Karpas-422 (cell line): ENCODE data around the gene PTPRG. TPM values are rescaled to one million over a fixed set of nuclear protein-coding genes. Genes with fewer than 3 reads are reported as not detected.

Experiments
- DNase-seq: peaks from one replicate; pipeline ENCODE4 v3.0.0-alpha.2; 2015
- H2AFZ ChIP-seq: fragments of 200-600 bp; sonication (generic); 2 replicates; pipeline ENCODE4 v1.6.1; 2014; ENCODE audit warnings: antibody characterized with exemption, low read length, mixed read lengths
- H3K27ac ChIP-seq: fragments of 200-600 bp; sonication (generic); 2 replicates; pipeline ENCODE4 v1.5.1; 2014; ENCODE audit warnings: mild to moderate bottlenecking, low read length, moderate library complexity
- H3K27me3 ChIP-seq: fragments of 200-600 bp; sonication (generic); 2 replicates; pipeline ENCODE4 v1.6.1; 2014; ENCODE audit warnings: low read length, mixed read lengths
- H3K36me3 ChIP-seq: fragments of 200-600 bp; sonication (generic); 2 replicates; pipeline ENCODE4 v1.6.1; 2014; ENCODE audit warnings: low read length, mixed read lengths; ENCODE audit not compliant: insufficient read depth
- H3K4me1 ChIP-seq: fragments of 200-600 bp; sonication (generic); 2 replicates; pipeline ENCODE4 v1.6.1; 2014; ENCODE audit warnings: mild to moderate bottlenecking, low read length, mixed read lengths
- H3K4me2 ChIP-seq: fragments of 200-600 bp; sonication (generic); 2 replicates; pipeline ENCODE4 v1.6.1; 2014; ENCODE audit warnings: low read length, low read depth, mild to moderate bottlenecking; ENCODE audit not compliant: poor library complexity, severe bottlenecking
- H3K4me3 ChIP-seq: fragments of 200-600 bp; sonication (generic); 2 replicates; pipeline ENCODE4 v1.5.1; 2014; ENCODE audit warnings: mild to moderate bottlenecking, antibody characterized with exemption, low read length, mixed read lengths
- H3K79me2 ChIP-seq: fragments of 200-600 bp; sonication (generic); 2 replicates; pipeline ENCODE4 v1.6.1; 2014; ENCODE audit warnings: mild to moderate bottlenecking, low read length, mixed read lengths
- H3K9ac ChIP-seq: fragments of 200-600 bp; sonication (generic); 2 replicates; pipeline ENCODE4 v1.6.0; 2014; ENCODE audit warnings: low read length
- H3K9me2 ChIP-seq: fragments of 200-600 bp; sonication (generic), shearing (Covaris generic); replicated peaks from 2 replicates; pipeline ENCODE4 v1.6.0; 2014; ENCODE audit warnings: mild to moderate bottlenecking, low read length, moderate library complexity; ENCODE audit not compliant: insufficient read depth
- H3K9me3 ChIP-seq: fragments of 300-700, 200-600 bp; sonication (generic); 2 replicates; pipeline ENCODE4 v1.6.1; 2014; ENCODE audit warnings: low read length, mixed read lengths
- H4K20me1 ChIP-seq: fragments of 200-600 bp; sonication (generic); 2 replicates; pipeline ENCODE4 v1.6.1; 2014; ENCODE audit warnings: mild to moderate bottlenecking, antibody characterized with exemption, low read length, low read depth; ENCODE audit not compliant: insufficient read depth
- total RNA-seq: library from RNA; depleted of rRNA; stranded (reverse); fragments of >200 nt; shearing (Covaris generic); gene quantifications from 2 replicates; pipeline ENCODE4 v1.2.3, GENCODE V29; 2014; ENCODE audit warnings: low replicate concordance; rRNA removed

The PTPRG gene
- 0.47 TPM in 1 of 2 replicates, not detected in the other for total RNA-seq

GRCh38 chr3:61561374-61562041, at the start of gene PTPRG:
Gene PTPRG (plus strand): TSS chr3:61561571. CDS start chr3:61562288, 717 bp downstream.
- Histone ChIP-seq H3K9me2 (no peaks in the 10 kb centered on the region), H3K4me1 (no peaks in the 10 kb centered on the region), H3K36me3 (no peaks in the 10 kb centered on the region), H3K9ac (no peak within 1 kb of the TSS), H3K4me2 (no peak within 1 kb of the TSS), H3K27me3 (no peaks in the 10 kb centered on the region), H4K20me1 (no peaks in the 10 kb centered on the region), H3K79me2 (no peaks in the 10 kb centered on the region), H3K4me3 (no peak within 1 kb of the TSS), H3K9me3 (peaks cover 9% of the 10 kb centered on the region; the same call in 1 of the 2 replicates), H3K27ac (no peak within 1 kb of the TSS), H2AFZ (no peak within 1 kb of the TSS)
- no peak for DNase-seq

- Histone ChIP-seq H3K9me3 (peaks cover 4% of the 10 kb centered on the region), H3K79me2 (no peaks in the 10 kb centered on the region), H3K4me2 (no peak overlapping the region), H3K27ac (no peak overlapping the region), H3K4me1 (no peaks in the 10 kb centered on the region), H4K20me1 (no peaks in the 10 kb centered on the region), H3K4me3 (no peak overlapping the region), H3K27me3 (no peaks in the 10 kb centered on the region), H3K9ac (no peak overlapping the region), H3K9me2 (no peaks in the 10 kb centered on the region), H2AFZ (no peak overlapping the region), H3K36me3 (no peaks in the 10 kb centered on the region)
- no peak for DNase-seq
Observed at GRCh38 chr3:61518590-61518989, 42.8 kb upstream of the PTPRG start.

- Histone ChIP-seq H3K4me1 (no peaks in the 10 kb centered on the region), H3K4me2 (no peak overlapping the region), H3K79me2 (no peaks in the 10 kb centered on the region), H3K9me3 (peaks cover 4% of the 10 kb centered on the region), H3K9ac (no peak overlapping the region), H3K36me3 (no peaks in the 10 kb centered on the region), H3K27ac (no peak overlapping the region), H3K4me3 (no peak overlapping the region), H3K27me3 (no peaks in the 10 kb centered on the region), H3K9me2 (no peaks in the 10 kb centered on the region), H4K20me1 (no peaks in the 10 kb centered on the region), H2AFZ (no peak overlapping the region)
- DNase-seq: no peak
Observed at GRCh38 chr3:61520966-61521628, 40.3 kb upstream of the PTPRG start.

- no peak overlapping the region for H3K27ac ChIP-seq
- H3K9me3 ChIP-seq: peaks cover 3% of the 10 kb centered on the region; the same call in 1 of the 2 replicates
- no peaks in the 10 kb centered on the region for H3K27me3 ChIP-seq
- no peaks in the 10 kb centered on the region for H4K20me1 ChIP-seq
- no peaks in the 10 kb centered on the region for H3K4me1 ChIP-seq
- H3K79me2 ChIP-seq: no peaks in the 10 kb centered on the region
- H3K4me3 ChIP-seq: no peak overlapping the region
- no peak overlapping the region for H2AFZ ChIP-seq
- no peak overlapping the region for H3K9ac ChIP-seq
- no peak overlapping the region for H3K4me2 ChIP-seq
- H3K9me2 ChIP-seq: no peaks in the 10 kb centered on the region
- H3K36me3 ChIP-seq: no peaks in the 10 kb centered on the region
- no peak for DNase-seq
Observed at GRCh38 chr3:61522060-61522459, 39.3 kb upstream of the PTPRG start.

- H3K27me3 ChIP-seq: no peaks in the 10 kb centered on the region
- no peaks in the 10 kb centered on the region for H3K9me3 ChIP-seq
- H3K4me2 ChIP-seq: no peak overlapping the region
- H4K20me1 ChIP-seq: no peaks in the 10 kb centered on the region
- H3K79me2 ChIP-seq: no peaks in the 10 kb centered on the region
- no peak overlapping the region for H3K4me3 ChIP-seq
- H3K4me1 ChIP-seq: no peaks in the 10 kb centered on the region
- no peak overlapping the region for H3K27ac ChIP-seq
- no peak overlapping the region for H3K9ac ChIP-seq
- H2AFZ ChIP-seq: no peak overlapping the region
- no peaks in the 10 kb centered on the region for H3K36me3 ChIP-seq
- no peak for DNase-seq
- no peaks in the 10 kb centered on the region for H3K9me2 ChIP-seq
Observed at GRCh38 chr3:61522626-61523025, 38.7 kb upstream of the PTPRG start.

GRCh38 chr3:61524933-61525332, 36.4 kb upstream of the PTPRG start:
- no peak overlapping the region for H3K4me2 ChIP-seq
- no peaks in the 10 kb centered on the region for H3K79me2 ChIP-seq
- H3K4me3 ChIP-seq: no peak overlapping the region
- no peak overlapping the region for H3K9ac ChIP-seq
- H3K36me3 ChIP-seq: no peaks in the 10 kb centered on the region
- H3K9me3 ChIP-seq: no peaks in the 10 kb centered on the region
- no peak for DNase-seq
- H3K27me3 ChIP-seq: no peaks in the 10 kb centered on the region
- no peaks in the 10 kb centered on the region for H4K20me1 ChIP-seq
- H3K27ac ChIP-seq: no peak overlapping the region
- no peaks in the 10 kb centered on the region for H3K4me1 ChIP-seq
- H2AFZ ChIP-seq: no peak overlapping the region
- no peaks in the 10 kb centered on the region for H3K9me2 ChIP-seq

- Histone ChIP-seq H3K79me2 (no peaks in the 10 kb centered on the region), H3K9me2 (no peaks in the 10 kb centered on the region), H2AFZ (no peak overlapping the region), H3K27me3 (no peaks in the 10 kb centered on the region), H3K9me3 (no peaks in the 10 kb centered on the region), H3K36me3 (no peaks in the 10 kb centered on the region), H3K4me2 (no peak overlapping the region), H3K27ac (no peak overlapping the region), H4K20me1 (no peaks in the 10 kb centered on the region), H3K9ac (no peak overlapping the region), H3K4me1 (no peaks in the 10 kb centered on the region), H3K4me3 (no peak overlapping the region)
- no peak for DNase-seq
Observed at GRCh38 chr3:61526308-61526707, 35.1 kb upstream of the PTPRG start.

GRCh38 chr3:61527011-61527410, 34.4 kb upstream of the PTPRG start:
- Histone ChIP-seq H4K20me1 (no peaks in the 10 kb centered on the region), H3K79me2 (no peaks in the 10 kb centered on the region)
- DNase-seq: no peak

More at GRCh38 chr3:61527011-61527410, 34.4 kb upstream of the PTPRG start:
- H3K4me1 ChIP-seq: no peaks in the 10 kb centered on the region
- no peak overlapping the region for H2AFZ ChIP-seq
- H3K36me3 ChIP-seq: no peaks in the 10 kb centered on the region
- H3K27ac ChIP-seq: no peak overlapping the region
- H3K9ac ChIP-seq: no peak overlapping the region
- no peaks in the 10 kb centered on the region for H3K9me3 ChIP-seq
- H3K4me3 ChIP-seq: no peak overlapping the region
- H3K27me3 ChIP-seq: no peaks in the 10 kb centered on the region
- H3K9me2 ChIP-seq: no peaks in the 10 kb centered on the region
- no peak overlapping the region for H3K4me2 ChIP-seq
